Muscle of back (tissue), 11 donors: ENCODE results near the gene GALNT14. TPM values are rescaled to one million over a fixed set of nuclear protein-coding genes. Genes with fewer than 3 reads are reported as not detected.

ENCODE experiments used
- DNase-seq, 3 donors: peaks; one replicate each; pipeline versions ENCODE4 v3.0.0 to v3.0.0-alpha.2; 2013
- polyA plus RNA-seq, 10 donors: library from polyadenylated mRNA; unstranded; fragments of 120-200 nt; gene quantifications; one replicate each; pipeline ENCODE4 v1.2.1, GENCODE V29; 2013; ENCODE audit not compliant: insufficient read length in 10 of 10

GALNT14 gene
- polyA plus RNA-seq, 10 donors = 1.8 to 6.0 (median 2.9) TPM

- no peak for DNase-seq
These were observed 79.9 kb downstream of the GALNT14 start for GRCh38 chr2:31058096-31059035.

GRCh38 chr2:31057691-31058090 lies 80.5 kb downstream of the GALNT14 start:
- no peak for DNase-seq

GRCh38 chr2:31055938-31056337 lies 82.3 kb downstream of the GALNT14 start:
- no peak for DNase-seq

- no peak for DNase-seq
These were observed 83.3 kb downstream of the GALNT14 start for GRCh38 chr2:31054842-31055388.

GRCh38 chr2:31053929-31054782 lies 84.1 kb downstream of the GALNT14 start:
- peak in 1 of 3 donors; percentile 11 for DNase-seq

GRCh38 chr2:31052284-31052683 lies 86.0 kb downstream of the GALNT14 start:
- no peak for DNase-seq

GRCh38 chr2:31051258-31052140 lies 86.7 kb downstream of the GALNT14 start:
- no peak for DNase-seq

GRCh38 chr2:31049916-31050588 lies 88.2 kb downstream of the GALNT14 start:
- no peak for DNase-seq

- DNase-seq = no peak
These were observed 89.0 kb downstream of the GALNT14 start for GRCh38 chr2:31049264-31049663.

GRCh38 chr2:31047599-31047998 lies 90.6 kb downstream of the GALNT14 start:
- no peak for DNase-seq

- no peak for DNase-seq
These were observed 99.9 kb downstream of the GALNT14 start for GRCh38 chr2:31038385-31038784.

GRCh38 chr2:31037058-31037457 lies 101.2 kb downstream of the GALNT14 start:
- no peak for DNase-seq

- no peak for DNase-seq
These were observed 105.2 kb downstream of the GALNT14 start for GRCh38 chr2:31033032-31033431.

- no peak for DNase-seq
These were observed 105.8 kb downstream of the GALNT14 start for GRCh38 chr2:31032475-31032874.

- DNase-seq = no peak
These were observed 107.0 kb downstream of the GALNT14 start for GRCh38 chr2:31031132-31031706.

- DNase-seq = no peak
These were observed 109.8 kb downstream of the GALNT14 start for GRCh38 chr2:31028417-31028816.

GRCh38 chr2:31027549-31027948 lies 110.7 kb downstream of the GALNT14 start:
- no peak for DNase-seq

- DNase-seq = no peak
These were observed 114.7 kb downstream of the GALNT14 start for GRCh38 chr2:31023541-31023940.

GRCh38 chr2:31020713-31021112 lies 117.5 kb downstream of the GALNT14 start:
- DNase-seq = no peak

GRCh38 chr2:31018280-31018679 lies 120.0 kb downstream of the GALNT14 start:
- DNase-seq = no peak
